GM23338 (cell line): ENCODE data around the gene SLC66A1. TPM values are rescaled to one million over a fixed set of nuclear protein-coding genes. Genes with fewer than 3 reads are reported as not detected.

Experiments used
- ATAC-seq: fragments of 200-7000 bp; cut with Tn5 transposase; 3 replicates; pipeline ENCODE4 v1.9.1; 2020
- DNase-seq: peaks from one replicate; pipeline ENCODE4 v3.0.0-alpha.2; 2015; ENCODE audit warnings: low spot score
- H2AFZ ChIP-seq: fragments of 200-600 bp; sonication (generic); 2 replicates; pipeline ENCODE4 v1.8.0; 2016; ENCODE audit warnings: antibody characterized with exemption, mild to moderate bottlenecking, moderate library complexity
- H3F3A ChIP-seq: fragments of 200-600 bp; sonication (generic); replicated peaks from 2 replicates; pipeline ENCODE4 v1.8.0; 2017; ENCODE audit warnings: antibody characterized with exemption, mixed run types, low read depth
- H3K27ac ChIP-seq: fragments of 200-600 bp; sonication (generic); 2 replicates; pipeline ENCODE4 v1.6.1; 2016; ENCODE audit warnings: low read depth
- H3K27me3 ChIP-seq: fragments of 200-600 bp; sonication (generic); 2 replicates; pipeline ENCODE4 v1.8.0; 2016; ENCODE audit warnings: mild to moderate bottlenecking, mixed run types, moderate library complexity; ENCODE audit not compliant: insufficient read depth
- H3K36me3 ChIP-seq: fragments of 200-600 bp; sonication (generic); 2 replicates; pipeline ENCODE4 v1.8.0; 2016; ENCODE audit warnings: mild to moderate bottlenecking; ENCODE audit not compliant: insufficient read depth
- H3K4me1 ChIP-seq: fragments of 200-600 bp; sonication (generic); 2 replicates; pipeline ENCODE4 v1.8.0; 2016; ENCODE audit warnings: mild to moderate bottlenecking, moderate library complexity; ENCODE audit not compliant: insufficient read depth
- H3K4me2 ChIP-seq: fragments of 200-600 bp; sonication (generic); 2 replicates; pipeline ENCODE4 v1.7.1; 2017; ENCODE audit warnings: mixed run types
- H3K4me3 ChIP-seq: fragments of 200-600 bp; sonication (generic); 2 replicates; pipeline ENCODE4 v1.6.1; 2016; ENCODE audit warnings: mixed run types
- H3K79me2 ChIP-seq: fragments of 200-600 bp; sonication (generic); replicated peaks from 2 replicates; pipeline ENCODE4 v1.8.0; 2017; ENCODE audit warnings: mild to moderate bottlenecking; ENCODE audit not compliant: insufficient read depth
- H3K9me2 ChIP-seq: fragments of 200-600 bp; sonication (generic); 2 replicates; pipeline ENCODE4 v1.8.0; 2017; ENCODE audit not compliant: insufficient read depth
- H4K20me1 ChIP-seq: fragments of 200-600 bp; sonication (generic); replicated peaks from 2 replicates; pipeline ENCODE4 v1.8.0; 2017; ENCODE audit warnings: mild to moderate bottlenecking; ENCODE audit not compliant: insufficient read depth
- H3K27ac Mint-ChIP-seq: 2 replicates; pipeline ENCODE4 v1.8.0; 2020; ENCODE audit warnings: inconsistent platforms, mild to moderate bottlenecking, moderate library complexity, mixed read lengths
- H3K27me3 Mint-ChIP-seq: 3 replicates; pipeline ENCODE4 v1.8.0; 2022; ENCODE audit warnings: low read depth, mild to moderate bottlenecking, moderate library complexity, mixed read lengths, inconsistent platforms; ENCODE audit not compliant: insufficient read depth, poor library complexity
- H3K36me3 Mint-ChIP-seq: 3 replicates; pipeline ENCODE4 v1.8.0; 2021; ENCODE audit warnings: low read depth, mild to moderate bottlenecking, inconsistent platforms, moderate library complexity, mixed read lengths
- H3K4me1 Mint-ChIP-seq: 3 replicates; pipeline ENCODE4 v1.8.0; 2020; ENCODE audit warnings: mild to moderate bottlenecking, inconsistent platforms, mixed read lengths
- H3K4me3 Mint-ChIP-seq: 3 replicates; pipeline ENCODE4 v1.8.0; 2021; ENCODE audit warnings: moderate library complexity, mild to moderate bottlenecking, inconsistent platforms, mixed read lengths
- H3K9me3 Mint-ChIP-seq: 3 replicates; pipeline ENCODE4 v1.8.0; 2020; ENCODE audit warnings: moderate library complexity, mild to moderate bottlenecking, inconsistent platforms, mixed read lengths
- CREB1 ChIP-seq: fragments of 250-450 bp; sonication (Bioruptor Pico); IDR thresholded peaks from 2 replicates; pipeline ENCODE4 v1.5.0; 2020; ENCODE audit warnings: low read depth, mild to moderate bottlenecking, moderate library complexity
- CTCF ChIP-seq, 2 experiments: fragments of 200-600 bp in 1 of 2; sonication (generic) in 1 of 2; conservative IDR thresholded peaks; 2 replicates each; pipeline versions ENCODE4 v1.5.1 to v1.6.1; 2016 to 2017; ENCODE audit warnings: antibody characterized with exemption in 2 of 2, low read depth in 2 of 2, mild to moderate bottlenecking in 2 of 2, moderate library complexity in 1 of 2
- EZH2phosphoT487 ChIP-seq: fragments of 200-600 bp; sonication (generic); IDR thresholded peaks from one replicate; pipeline ENCODE4 v1.8.1; 2018; ENCODE audit warnings: antibody characterized with exemption; ENCODE audit not compliant: unreplicated experiment
- JUNB ChIP-seq: IDR thresholded peaks from one replicate; pipeline ENCODE4 v1.6.1; 2016; ENCODE audit warnings: antibody characterized with exemption; ENCODE audit not compliant: unreplicated experiment
- STAT1 ChIP-seq: IDR thresholded peaks from one replicate; pipeline ENCODE4 v1.6.1; 2016; ENCODE audit warnings: antibody characterized with exemption; ENCODE audit not compliant: unreplicated experiment
- ZNF462 ChIP-seq: fragments of 250-450 bp; sonication (Bioruptor Pico); IDR thresholded peaks from 2 replicates; pipeline ENCODE4 v1.5.0; 2020; ENCODE audit warnings: mild to moderate bottlenecking, moderate library complexity
- polyA plus RNA-seq: library from polyadenylated mRNA; unstranded; fragments of >200 nt; fragmentation: Nextera tagmentation; extraction: Ambion mirVana; gene quantifications from 2 replicates; pipeline ENCODE4 v1.2.1, GENCODE V29; 2016
- total RNA-seq: library from RNA; depleted of rRNA; stranded (reverse); fragments of >200 nt; shearing (Covaris generic); gene quantifications from 2 replicates; pipeline ENCODE4 v1.2.3, GENCODE V29; 2014

The SLC66A1 gene
- total and polyA plus RNA-seq, 2 experiments from 2014 or later, result 6.9 to 19.7 TPM

GRCh38 chr1:19374083-19374801 is 62.1 kb downstream of the SLC66A1 start:
- Mint-ChIP-seq H3K27me3 (peaks cover 2% of the 10 kb centered on the region), H3K4me3 (no peak overlapping the region), H3K36me3 (peaks cover 31% of the 10 kb centered on the region), H3K9me3 (no peaks in the 10 kb centered on the region), H3K27ac (no peak overlapping the region), H3K4me1 (no peaks in the 10 kb centered on the region; the same call in 2 of the 3 replicates)
- TF ChIP-seq CTCF (conservative IDR thresholded peaks at IDR 0.05; ENCODE audit: low read depth in 2 of 2), result peak; percentile 59 to 65
- TF ChIP-seq CREB1 (CRISPR knock-in tag), result no peak
- Histone ChIP-seq H4K20me1 (peaks cover 31% of the 10 kb centered on the region), H3K9me2 (no peaks in the 10 kb centered on the region), H2AFZ (no peak overlapping the region), H3K4me3 (no peak overlapping the region), H3K4me2 (no peak overlapping the region), H3K27me3 (no peaks in the 10 kb centered on the region), H3K4me1 (no peaks in the 10 kb centered on the region), H3K79me2 (peaks cover 22% of the 10 kb centered on the region), H3K27ac (no peak overlapping the region), H3F3A (0 out of 2 replicates have a peak, but pooled peaks cover 3% of the 10 kb centered on the region), H3K36me3 (peaks cover 10% of the 10 kb centered on the region)
- ATAC-seq (peak; percentile 85), DNase-seq (peak; percentile 75)

DNA sequence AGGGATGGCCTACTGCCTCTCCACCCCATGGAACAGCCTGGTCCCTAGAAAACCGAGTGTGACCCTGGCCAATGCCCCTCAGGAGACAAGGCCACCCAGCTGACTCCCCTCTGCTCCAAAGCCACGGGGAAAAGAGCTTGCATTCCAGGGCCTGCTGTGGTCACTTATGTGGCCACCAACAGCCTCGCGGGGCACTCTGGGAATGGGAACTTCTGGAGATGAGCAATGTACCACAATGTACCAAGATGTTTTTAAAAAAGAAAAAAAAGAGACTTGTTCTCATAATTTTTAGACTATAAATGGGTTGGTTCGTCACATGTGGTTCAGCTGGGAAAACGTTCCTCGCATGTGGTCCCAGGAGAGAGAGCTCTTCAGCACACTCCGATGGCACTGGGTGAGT is 62.8 kb downstream of the SLC66A1 start:
- Histone ChIP-seq H3K4me2 (no peak overlapping the region), H3K79me2 (peaks cover 15% of the 10 kb centered on the region), H3K9me2 (no peaks in the 10 kb centered on the region), H3F3A (0 out of 2 replicates have a peak, but pooled peaks cover 3% of the 10 kb centered on the region), H2AFZ (no peak overlapping the region), H4K20me1 (peaks cover 26% of the 10 kb centered on the region), H3K4me3 (no peak overlapping the region), H3K4me1 (no peaks in the 10 kb centered on the region), H3K27ac (no peak overlapping the region), H3K27me3 (no peaks in the 10 kb centered on the region), H3K36me3 (peaks cover 10% of the 10 kb centered on the region)
- H3K36me3 Mint-ChIP-seq, result peaks cover 36% of the 10 kb centered on the region
- DNase-seq, result no peak
- no peaks in the 10 kb centered on the region for H3K9me3 Mint-ChIP-seq
- H3K4me1 Mint-ChIP-seq, result no peaks in the 10 kb centered on the region; the same call in 2 of the 3 replicates
- no peak overlapping the region for H3K27ac Mint-ChIP-seq
- H3K4me3 Mint-ChIP-seq, result no peak overlapping the region
- ATAC-seq, result no peak
- H3K27me3 Mint-ChIP-seq, result peaks cover 2% of the 10 kb centered on the region
- TF ChIP-seq STAT1, result no peak
- TF ChIP-seq EZH2phosphoT487, result no peak
- no peak for TF ChIP-seq CTCF (conservative IDR thresholded peaks at IDR 0.05; ENCODE audit: low read depth in 2 of 2)
- no peak for TF ChIP-seq JUNB
- no peak for TF ChIP-seq ZNF462 (CRISPR knock-in tag)
